Measurements from ENCODE around the gene PPIF. TPM values are rescaled to one million over a fixed set of nuclear protein-coding genes. Genes with fewer than 3 reads are reported as not detected.

The PPIF gene
- polyA plus RNA-seq (69.1 to 124 TPM (median 71.3 TPM) in 3 replicates), polyA minus RNA-seq (69.4 to 302 TPM (median 83.7 TPM) in 3 replicates)
- 132 TPM for polyA plus RNA-seq (2011; ENCODE audit: low read depth)
- polyA plus RNA-seq (2011; cell fraction: cytosol; rRNA removed), result 97.5 and 105 TPM in 2 replicates
- polyA plus RNA-seq (2011; cell fraction: nucleus; rRNA removed), result 177 and 186 TPM in 2 replicates
- 79.7 and 311 TPM in 2 replicates for polyA plus RNA-seq (2012; ENCODE audit: low replicate concordance)
- 61.2 TPM for polyA minus RNA-seq (2011; cell fraction: cytosol; rRNA and poly(A)+ RNA removed)
- polyA minus RNA-seq (2011; cell fraction: nucleus; rRNA and poly(A)+ RNA removed), result 70.6 and 70.8 TPM in 2 replicates

DNA sequence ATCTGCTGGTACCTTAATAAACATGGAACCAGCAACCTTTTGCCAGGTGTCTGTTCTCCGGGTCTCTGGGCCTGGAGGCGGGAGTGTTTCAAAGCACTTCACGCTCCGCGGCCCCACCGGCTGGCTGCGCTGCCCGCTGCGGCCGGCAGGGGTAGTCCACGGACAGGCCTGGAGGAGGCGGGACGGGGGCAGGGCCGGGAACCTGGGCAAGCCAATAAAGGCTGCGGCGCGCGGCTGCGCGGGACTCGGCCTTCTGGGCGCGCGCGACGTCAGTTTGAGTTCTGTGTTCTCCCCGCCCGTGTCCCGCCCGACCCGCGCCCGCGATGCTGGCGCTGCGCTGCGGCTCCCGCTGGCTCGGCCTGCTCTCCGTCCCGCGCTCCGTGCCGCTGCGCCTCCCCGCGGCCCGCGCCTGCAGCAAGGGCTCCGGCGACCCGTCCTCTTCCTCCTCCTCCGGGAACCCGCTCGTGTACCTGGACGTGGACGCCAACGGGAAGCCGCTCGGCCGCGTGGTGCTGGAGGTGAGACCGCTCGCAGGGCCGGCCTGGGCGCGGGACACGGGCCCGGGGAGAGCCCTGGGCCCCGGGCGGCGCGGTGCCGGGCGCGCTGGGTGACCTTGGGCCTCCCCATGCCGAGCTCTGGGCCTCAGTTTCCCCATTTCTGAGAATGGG lies at the start of gene PPIF:
TSS of gene PPIF (plus strand) at position 244 of the 668 bp plus-strand sequence. CDS start at position 324, 80 bp downstream.
- dilution Hi-C loops (cut with MboI; ENCODE audit: extremely low pct_ligation_motif_present, low sequenced_read_pairs), result no loop called here
- FAIRE-seq (no peak), DNase-seq (ENCODE audit: low read depth, low spot score) (no peak)
- peaks cover 17% of the 10 kb centered on the region for H4K20me1 ChIP-seq (ENCODE audit: control insufficient read depth, extremely low read depth, insufficient read depth, low read length)
- H3K79me2 ChIP-seq (ENCODE audit: control insufficient read depth, insufficient read depth, low read length), result peaks cover 40% of the 10 kb centered on the region
- peaks cover 7% of the 10 kb centered on the region for H3K9me1 ChIP-seq (ENCODE audit: control insufficient read depth, extremely low read depth, insufficient read depth, low read length)
- H3K4me3 ChIP-seq (ENCODE audit: control insufficient read depth in 2 of 3, extremely low read depth in 1 of 3, insufficient read depth in 2 of 3, low read depth in 1 of 3, low read length in 3 of 3), result peak within 1 kb of the TSS; percentile 76 to 87 (median 80)
- H3K9me3 ChIP-seq (ENCODE audit: control insufficient read depth, low read depth, low read length), result no peaks in the 10 kb centered on the region
- H2AFZ ChIP-seq (ENCODE audit: control insufficient read depth, low read length), result peak within 1 kb of the TSS; percentile 26
- H3K4me2 ChIP-seq (ENCODE audit: control insufficient read depth, extremely low read depth, insufficient read depth, low read depth, low read length), result peak within 1 kb of the TSS; percentile 98
- no peak for TF ChIP-seq EZH2 (IDR thresholded peaks at IDR 0.05; ENCODE audit: low read length)
- TF ChIP-seq, protein P1, sequence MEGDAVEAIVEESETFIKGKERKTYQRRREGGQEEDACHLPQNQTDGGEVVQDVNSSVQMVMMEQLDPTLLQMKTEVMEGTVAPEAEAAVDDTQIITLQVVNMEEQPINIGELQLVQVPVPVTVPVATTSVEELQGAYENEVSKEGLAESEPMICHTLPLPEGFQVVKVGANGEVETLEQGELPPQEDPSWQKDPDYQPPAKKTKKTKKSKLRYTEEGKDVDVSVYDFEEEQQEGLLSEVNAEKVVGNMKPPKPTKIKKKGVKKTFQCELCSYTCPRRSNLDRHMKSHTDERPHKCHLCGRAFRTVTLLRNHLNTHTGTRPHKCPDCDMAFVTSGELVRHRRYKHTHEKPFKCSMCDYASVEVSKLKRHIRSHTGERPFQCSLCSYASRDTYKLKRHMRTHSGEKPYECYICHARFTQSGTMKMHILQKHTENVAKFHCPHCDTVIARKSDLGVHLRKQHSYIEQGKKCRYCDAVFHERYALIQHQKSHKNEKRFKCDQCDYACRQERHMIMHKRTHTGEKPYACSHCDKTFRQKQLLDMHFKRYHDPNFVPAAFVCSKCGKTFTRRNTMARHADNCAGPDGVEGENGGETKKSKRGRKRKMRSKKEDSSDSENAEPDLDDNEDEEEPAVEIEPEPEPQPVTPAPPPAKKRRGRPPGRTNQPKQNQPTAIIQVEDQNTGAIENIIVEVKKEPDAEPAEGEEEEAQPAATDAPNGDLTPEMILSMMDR (optimal IDR thresholded peaks at IDR 0.05 in 1 of 3, IDR thresholded peaks at IDR 0.05 in 1 of 3, conservative IDR thresholded peaks at IDR 0.05 in 1 of 3; ENCODE audit: extremely low read depth in 1 of 3, insufficient read depth in 2 of 3, low read length in 3 of 3), result peak; percentile 78 to 92 (median 82)
- H3K27ac ChIP-seq (ENCODE audit: control insufficient read depth, insufficient read depth, low read length), result peak within 1 kb of the TSS; percentile 91
- H3K4me1 ChIP-seq (ENCODE audit: control insufficient read depth, extremely low read depth, insufficient read depth, low read length), result peaks cover 30% of the 10 kb centered on the region
- peaks cover 30 to 37% of the 10 kb centered on the region in 2 experiments for H3K36me3 ChIP-seq (ENCODE audit: control insufficient read depth in 2 of 2, extremely low read depth in 1 of 2, insufficient read depth in 2 of 2, low read length in 2 of 2)
- H3K27me3 ChIP-seq (ENCODE audit: control insufficient read depth, extremely low read depth, insufficient read depth, low read length), result no peaks in the 10 kb centered on the region
- peak within 1 kb of the TSS; percentile 97 for H3K9ac ChIP-seq (ENCODE audit: control insufficient read depth, extremely low read depth, insufficient read depth, low read length)

DNA sequence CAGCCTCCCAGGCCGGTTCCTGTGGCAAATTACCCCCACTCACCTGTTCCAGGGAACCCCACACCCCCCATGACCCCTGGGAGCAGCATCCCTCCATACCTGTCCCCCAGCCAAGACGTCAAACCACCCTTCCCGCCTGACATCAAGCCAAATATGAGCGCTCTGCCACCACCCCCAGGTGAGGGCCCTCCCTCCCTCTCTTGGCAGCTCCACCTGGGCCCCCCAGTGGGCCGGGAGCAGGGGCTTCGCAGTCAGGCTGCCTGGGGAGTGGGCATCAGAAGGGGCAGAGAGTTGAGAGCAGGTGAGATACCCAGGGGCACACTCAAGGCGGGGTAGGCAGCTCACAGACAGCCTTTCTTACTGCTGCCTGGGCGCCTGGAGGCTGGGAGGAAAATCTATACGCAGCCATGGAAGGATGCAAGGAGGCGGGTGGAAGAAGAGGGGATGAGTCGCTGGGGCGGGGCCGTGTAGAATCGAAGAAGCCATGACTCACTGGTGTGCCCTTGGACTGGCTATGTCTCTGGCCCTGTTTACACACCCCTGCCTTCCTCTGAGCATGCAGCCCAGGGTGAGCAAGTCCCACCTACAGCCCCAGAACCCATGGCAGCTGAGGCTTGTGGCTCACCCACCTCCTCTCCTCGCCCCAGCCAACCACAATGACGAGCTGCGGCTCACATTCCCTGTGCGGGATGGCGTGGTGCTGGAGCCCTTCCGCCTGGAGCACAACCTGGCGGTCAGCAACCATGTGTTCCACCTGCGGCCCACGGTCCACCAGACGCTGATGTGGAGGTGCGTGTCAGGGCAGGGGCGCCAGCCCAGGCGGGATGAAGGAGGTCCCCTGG lies 48.6 kb upstream of the PPIF start:
- DNase-seq (ENCODE audit: low read depth, low spot score) (peak; percentile 89), FAIRE-seq (peak; percentile 81)
- Histone ChIP-seq H3K36me3 (ENCODE audit: control insufficient read depth in 2 of 2, extremely low read depth in 1 of 2, insufficient read depth in 2 of 2, low read length in 2 of 2) (peaks cover 21 to 38% of the 10 kb centered on the region in 2 experiments), H3K4me3 (ENCODE audit: control insufficient read depth in 2 of 3, extremely low read depth in 1 of 3, insufficient read depth in 2 of 3, low read depth in 1 of 3, low read length in 3 of 3) (no peak overlapping the region), H3K9me3 (ENCODE audit: control insufficient read depth, low read depth, low read length) (no peaks in the 10 kb centered on the region), H3K9me1 (ENCODE audit: control insufficient read depth, extremely low read depth, insufficient read depth, low read length) (peaks cover 2% of the 10 kb centered on the region), H3K9ac (ENCODE audit: control insufficient read depth, extremely low read depth, insufficient read depth, low read length) (no peak overlapping the region), H3K4me1 (ENCODE audit: control insufficient read depth, extremely low read depth, insufficient read depth, low read length) (peaks cover 26% of the 10 kb centered on the region), H2AFZ (ENCODE audit: control insufficient read depth, low read length) (no peak overlapping the region), H3K27me3 (ENCODE audit: control insufficient read depth, extremely low read depth, insufficient read depth, low read length) (no peaks in the 10 kb centered on the region), H3K4me2 (ENCODE audit: control insufficient read depth, extremely low read depth, insufficient read depth, low read depth, low read length) (no peak overlapping the region), H3K27ac (ENCODE audit: control insufficient read depth, insufficient read depth, low read length) (peak overlapping the region; percentile 58), H4K20me1 (ENCODE audit: control insufficient read depth, extremely low read depth, insufficient read depth, low read length) (no peaks in the 10 kb centered on the region), H3K79me2 (ENCODE audit: control insufficient read depth, insufficient read depth, low read length) (no peaks in the 10 kb centered on the region)
- dilution Hi-C loops (cut with MboI; ENCODE audit: extremely low pct_ligation_motif_present, low sequenced_read_pairs), result no loop called here
- TF ChIP-seq, protein P1 (optimal IDR thresholded peaks at IDR 0.05 in 1 of 3, IDR thresholded peaks at IDR 0.05 in 1 of 3, conservative IDR thresholded peaks at IDR 0.05 in 1 of 3; ENCODE audit: extremely low read depth in 1 of 3, insufficient read depth in 2 of 3, low read length in 3 of 3), result no peak
- TF ChIP-seq EZH2 (IDR thresholded peaks at IDR 0.05; ENCODE audit: low read length), result no peak

Data from keratinocyte (primary cell).